GM19351 (cell line): ENCODE results near the gene SLC22A5.
A peak's percentile ranks its signal among the peaks of the same experiment; 100 is the strongest.
"Not testable (repeated sequence)": the region's sequence is repeated elsewhere in the genome, so short reads cannot be mapped to it uniquely, and the experiment has no call there.

Source experiments
- ATAC-seq: cut with Tn5 transposase; IDR thresholded peaks from one replicate; pipeline ENCODE4 v1.9.1; 2021; ENCODE audit warnings: mild to moderate bottlenecking, moderate library complexity; ENCODE audit not compliant: unreplicated experiment

The SLC22A5 gene

GRCh38 chr5:132425975-132426524, 56.5 kb downstream of the SLC22A5 start:
- no peak for ATAC-seq

GRCh38 chr5:132426525-132427138, 57.1 kb downstream of the SLC22A5 start:
- peak; percentile 41 for ATAC-seq

GRCh38 chr5:132427281-132428146, 58.0 kb downstream of the SLC22A5 start:
- ATAC-seq: peak; percentile 27

- no peak for ATAC-seq
Measured at GRCh38 chr5:132428147-132428482, 58.6 kb downstream of the SLC22A5 start.

GRCh38 chr5:132428484-132429462, 59.3 kb downstream of the SLC22A5 start:
- no peak for ATAC-seq

GRCh38 chr5:132429463-132430440, 60.2 kb downstream of the SLC22A5 start:
- no peak for ATAC-seq

GRCh38 chr5:132430746-132431145, 61.2 kb downstream of the SLC22A5 start:
- ATAC-seq: no peak

- no peak for ATAC-seq
Measured at GRCh38 chr5:132431632-132432031, 62.1 kb downstream of the SLC22A5 start.

GRCh38 chr5:132433141-132433540, 63.6 kb downstream of the SLC22A5 start:
- ATAC-seq: no peak

GRCh38 chr5:132434416-132435286, 65.1 kb downstream of the SLC22A5 start:
- no peak for ATAC-seq

- ATAC-seq: no peak
Measured at GRCh38 chr5:132435447-132435846, 65.9 kb downstream of the SLC22A5 start.

- no peak for ATAC-seq
Measured at GRCh38 chr5:132435886-132436285, 66.4 kb downstream of the SLC22A5 start.

- no peak for ATAC-seq
Measured at GRCh38 chr5:132436936-132437335, 67.4 kb downstream of the SLC22A5 start.

- peak; percentile 88 for ATAC-seq
Measured at GRCh38 chr5:132437604-132438266, 68.2 kb downstream of the SLC22A5 start.

- not testable (repeated sequence) for ATAC-seq
Measured at GRCh38 chr5:132438267-132438645, 68.7 kb downstream of the SLC22A5 start.

- no peak for ATAC-seq
Measured at GRCh38 chr5:132438917-132439316, 69.4 kb downstream of the SLC22A5 start.

- ATAC-seq: no peak
Measured at GRCh38 chr5:132439521-132440089, 70.1 kb downstream of the SLC22A5 start.

GRCh38 chr5:132444061-132444460, 74.6 kb downstream of the SLC22A5 start:
- no peak for ATAC-seq
